CD4-positive, alpha-beta T cell treated with Interleukin-4 for 4 hours (primary cell): ENCODE measurements around the gene SCN2B.

Experiments used
- DNase-seq: peaks from one replicate; pipeline ENCODE4 v3.0.0-alpha.2; 2020

SCN2B gene

DNA sequence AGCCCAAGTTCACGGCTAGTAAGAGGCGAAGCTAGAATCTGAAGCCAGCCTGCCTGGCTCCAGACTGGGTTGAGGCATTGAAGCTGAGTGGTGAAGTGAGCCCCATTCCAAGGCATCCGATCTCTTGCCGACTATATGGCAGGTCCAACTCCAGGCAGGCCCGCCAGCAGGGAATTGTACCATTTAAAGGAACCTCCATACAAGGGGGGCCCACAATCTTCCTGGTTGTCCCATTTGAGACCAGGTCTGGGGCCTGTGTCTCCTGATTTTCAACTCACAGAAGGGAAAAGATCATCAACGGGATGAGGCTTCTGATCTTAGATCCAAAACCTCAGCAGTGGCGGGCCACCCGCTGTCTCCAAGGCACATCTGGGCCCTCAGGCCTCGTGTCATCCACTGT is 4.1 kb downstream of the SCN2B start:
- DNase-seq = no peak

DNA sequence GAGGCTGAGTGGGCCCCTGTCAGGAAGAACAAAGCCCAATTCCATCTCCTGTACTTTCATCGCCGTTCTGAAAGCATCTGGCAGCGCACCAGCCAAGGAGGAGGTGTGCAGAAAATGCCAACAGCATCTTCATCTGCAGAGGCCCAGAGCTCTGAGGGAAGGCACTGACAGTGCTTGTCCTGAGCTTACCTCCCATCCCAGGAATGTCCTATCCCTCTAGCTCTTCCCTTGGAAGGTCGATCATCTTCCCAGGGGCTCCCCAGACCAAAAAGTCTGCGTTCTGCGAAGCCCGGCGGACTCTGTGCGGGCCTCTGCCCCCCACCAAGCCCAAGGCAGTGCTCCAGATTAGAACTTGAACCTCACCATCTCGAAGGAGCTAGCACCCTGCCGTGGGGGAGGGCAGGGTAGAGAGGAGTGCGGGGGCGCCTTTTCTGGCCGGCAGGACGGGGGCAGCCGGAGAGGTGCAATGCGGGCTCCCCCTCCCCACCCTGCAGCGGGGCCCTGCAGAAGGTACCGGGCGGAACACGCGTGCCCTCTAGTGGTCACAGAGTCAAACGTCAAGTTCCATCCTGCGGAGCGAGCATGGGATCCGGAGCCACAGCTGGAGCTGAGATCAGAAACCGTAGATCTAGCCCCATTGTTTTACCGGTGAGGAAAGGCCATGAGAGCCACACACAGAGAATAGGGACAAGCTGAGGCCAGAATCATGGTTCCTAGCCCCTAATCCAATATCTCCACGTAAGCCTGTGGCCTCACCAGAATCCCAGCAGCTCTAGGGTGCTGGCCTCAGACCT is 5.0 kb downstream of the SCN2B start:
- DNase-seq = peak; percentile 53

DNA sequence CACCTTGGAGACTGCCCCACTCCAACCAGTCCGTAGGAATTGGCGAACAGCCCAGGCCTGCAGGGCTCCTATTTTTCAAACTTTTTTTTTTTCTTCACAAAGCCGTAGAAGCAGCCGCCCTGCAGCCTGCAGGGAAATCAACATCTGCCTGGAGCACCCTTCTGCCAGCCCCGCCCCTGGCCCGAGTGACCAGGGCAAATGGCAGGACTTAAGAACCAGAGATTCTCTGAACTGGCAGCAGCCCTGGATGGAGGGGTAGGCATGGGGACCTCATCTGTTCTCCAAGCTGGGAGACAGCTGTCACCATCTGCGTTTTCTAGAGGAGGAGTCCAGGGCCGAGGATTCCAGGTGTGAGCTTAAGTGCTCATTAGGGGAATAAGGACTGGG is 5.6 kb downstream of the SCN2B start:
- no peak for DNase-seq

DNA sequence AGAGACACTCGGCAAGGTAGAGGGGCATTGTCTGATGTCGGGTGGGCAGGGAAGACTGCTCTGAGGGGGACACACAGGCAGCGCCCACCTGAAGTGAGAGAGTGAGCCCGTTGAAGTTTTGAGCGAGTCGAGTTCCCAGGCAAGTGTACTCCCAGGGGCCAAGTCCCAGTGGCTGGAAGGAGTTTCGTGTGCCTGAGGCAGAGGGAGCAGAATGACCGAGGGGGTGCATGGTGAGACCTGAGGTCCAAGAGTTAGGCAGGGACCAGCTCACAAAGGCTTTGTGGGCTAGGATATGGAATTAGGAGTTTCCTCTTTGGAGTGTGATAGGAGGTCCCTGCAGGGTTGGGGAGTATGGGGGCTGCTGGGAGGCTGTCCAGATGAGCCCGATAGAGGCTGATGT is 6.2 kb downstream of the SCN2B start:
- DNase-seq = no peak

DNA sequence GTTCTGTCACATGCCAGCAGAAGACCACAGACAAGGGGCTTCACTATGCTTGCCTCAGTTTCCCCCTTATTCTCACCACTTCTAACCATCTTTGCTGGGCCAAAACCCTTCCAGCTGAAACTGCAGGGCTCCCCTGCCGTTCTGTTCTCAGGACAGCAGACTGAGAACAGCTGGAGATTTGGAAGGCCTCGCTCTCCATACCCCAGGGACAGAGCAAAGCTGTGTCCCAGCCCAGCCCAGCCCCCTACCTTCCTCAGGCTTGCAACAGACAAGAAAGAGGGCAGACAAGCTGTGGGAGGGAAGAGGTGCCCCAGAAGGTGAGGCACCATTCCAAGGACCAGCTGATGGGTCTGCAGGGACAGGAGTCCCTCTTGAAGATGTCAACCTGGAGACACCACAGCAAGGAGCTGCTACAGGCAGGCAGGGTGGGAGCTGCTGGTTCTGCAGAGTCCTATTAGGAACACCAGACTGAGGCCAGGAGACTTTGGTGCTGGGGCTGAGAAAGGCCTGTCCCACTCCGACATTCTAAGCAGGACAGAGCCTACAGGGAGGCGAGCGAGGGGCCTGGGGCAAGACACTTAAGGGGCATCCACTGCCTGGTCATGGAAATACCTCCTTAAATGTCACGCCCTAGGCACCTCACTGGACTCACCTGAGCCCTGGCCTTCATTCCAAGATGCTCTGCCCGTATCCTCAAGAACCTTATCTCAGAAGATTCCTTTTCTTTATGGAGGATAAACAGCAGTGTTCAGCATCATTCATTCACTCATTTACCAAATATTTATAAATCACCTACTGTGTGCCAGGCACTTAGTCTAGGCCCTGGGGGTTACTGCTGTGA is 6.9 kb downstream of the SCN2B start:
- DNase-seq = no peak

DNA sequence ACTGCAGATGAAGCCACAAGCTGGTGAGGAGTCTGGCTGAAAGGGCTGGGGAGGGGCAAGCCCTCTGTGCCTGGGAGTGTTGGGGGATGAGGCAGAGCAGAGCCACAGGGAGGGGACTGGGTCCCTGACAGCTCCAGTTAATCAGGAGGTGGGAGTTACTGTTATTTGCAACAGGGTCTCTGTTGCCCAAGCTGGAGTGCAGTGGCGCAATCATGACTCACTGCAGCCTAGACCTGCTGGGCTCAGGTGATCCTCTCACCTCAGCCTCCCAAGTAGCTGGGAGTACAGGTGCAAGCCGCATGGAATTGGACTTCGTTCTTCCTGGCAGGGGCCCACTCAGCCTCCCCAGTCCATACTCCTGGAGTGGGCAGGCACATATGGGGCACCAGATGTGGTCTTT is 7.7 kb downstream of the SCN2B start:
- DNase-seq = no peak

DNA sequence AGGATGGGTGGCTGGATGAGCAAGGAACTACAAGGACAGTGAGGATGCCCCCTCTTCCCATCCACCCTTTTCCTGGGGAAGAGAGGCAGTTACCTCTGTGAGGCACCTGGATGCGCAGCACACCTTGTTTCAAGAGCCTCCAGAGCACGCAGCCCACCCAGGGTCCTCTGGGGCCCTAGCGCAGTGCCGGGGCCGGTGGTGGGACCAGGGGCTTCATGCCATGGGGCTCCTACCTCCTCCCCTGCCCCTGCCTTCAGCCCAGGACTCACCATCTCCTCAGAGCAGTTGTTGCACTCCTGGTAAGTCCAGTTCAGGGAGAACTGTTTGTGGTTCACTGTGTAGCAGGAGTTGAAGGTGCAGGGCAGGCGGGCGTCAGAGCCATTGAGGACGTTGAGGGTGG is 8.1 kb downstream of the SCN2B start:
- DNase-seq = no peak

DNA sequence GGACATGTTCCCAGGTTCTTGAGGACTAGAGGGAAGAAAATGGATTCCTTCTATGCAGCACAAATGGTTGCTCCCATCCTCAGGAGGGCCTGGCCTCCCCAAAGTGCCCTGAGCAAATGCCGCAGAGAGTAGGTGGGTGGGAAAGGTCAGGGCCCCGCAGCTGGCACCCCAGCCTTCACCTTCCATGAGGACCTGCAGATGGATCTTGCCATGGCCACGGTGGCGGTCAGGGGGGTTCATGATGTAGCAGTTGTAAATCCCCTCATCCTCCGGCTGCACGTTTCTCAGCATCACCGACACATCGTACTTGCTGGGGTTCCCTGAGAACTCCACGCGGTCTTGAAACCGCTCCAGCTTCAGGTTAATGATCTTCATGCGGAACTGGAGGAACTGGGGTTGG is 8.5 kb downstream of the SCN2B start:
- no peak for DNase-seq

DNA sequence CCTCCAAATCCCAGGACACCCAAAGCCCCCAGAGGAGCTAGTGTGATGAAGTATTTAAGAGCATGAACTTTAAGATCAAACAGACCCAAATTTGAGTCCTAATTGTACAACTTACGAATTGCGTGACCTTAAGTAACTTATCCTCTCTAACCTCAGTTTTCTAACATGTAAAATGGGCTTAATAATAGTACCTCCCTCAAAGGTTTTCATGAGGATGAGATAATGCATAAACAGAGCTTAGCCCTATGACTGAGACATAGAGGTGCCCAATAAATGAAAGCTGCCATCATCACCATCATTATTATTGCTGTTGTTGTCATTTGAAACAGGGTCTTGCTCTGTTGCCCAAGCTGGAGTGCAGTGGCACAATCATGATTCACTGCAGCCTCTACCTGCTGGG is 9.2 kb downstream of the SCN2B start:
- DNase-seq = no peak

DNA sequence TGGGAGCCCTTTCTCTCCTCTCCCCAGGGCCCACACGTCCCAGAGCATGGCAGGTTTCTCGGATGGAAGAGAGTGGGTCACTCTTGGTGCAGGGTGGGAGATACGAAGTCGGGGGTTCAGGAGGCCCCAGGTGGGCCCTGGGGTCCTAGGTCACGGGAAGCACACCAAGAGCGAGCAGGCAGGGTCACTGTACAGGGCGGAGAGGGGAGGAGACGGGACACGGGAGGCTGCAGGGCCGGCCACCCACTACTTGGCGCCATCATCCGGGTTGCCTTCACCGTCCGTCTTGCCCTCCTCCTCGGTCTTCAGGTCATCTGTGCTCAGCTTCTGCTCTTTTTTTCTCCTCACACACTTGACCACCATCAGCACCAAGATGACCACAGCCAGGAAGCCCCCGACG is 9.8 kb downstream of the SCN2B start:
- no peak for DNase-seq

DNA sequence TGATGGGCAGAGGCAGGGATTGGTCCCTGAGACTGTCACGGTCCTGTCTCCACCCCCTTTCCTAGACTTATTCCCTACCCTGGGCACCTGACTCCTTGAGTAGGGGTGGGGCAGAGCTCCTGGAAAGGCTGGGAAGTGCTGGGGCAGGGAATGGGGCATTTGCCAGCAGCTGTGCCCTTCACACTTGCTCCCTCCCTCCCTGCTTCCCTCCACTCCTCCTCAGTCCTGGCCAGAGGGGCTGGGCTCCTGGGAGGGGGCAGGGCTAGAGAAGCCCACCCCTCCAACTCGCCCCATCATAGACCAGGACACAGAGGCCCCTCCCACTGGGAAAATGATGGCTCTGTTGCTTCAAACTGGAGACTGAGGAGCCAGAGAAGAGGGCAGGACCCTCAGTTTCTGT is 11.6 kb downstream of the SCN2B start:
- DNase-seq = no peak

DNA sequence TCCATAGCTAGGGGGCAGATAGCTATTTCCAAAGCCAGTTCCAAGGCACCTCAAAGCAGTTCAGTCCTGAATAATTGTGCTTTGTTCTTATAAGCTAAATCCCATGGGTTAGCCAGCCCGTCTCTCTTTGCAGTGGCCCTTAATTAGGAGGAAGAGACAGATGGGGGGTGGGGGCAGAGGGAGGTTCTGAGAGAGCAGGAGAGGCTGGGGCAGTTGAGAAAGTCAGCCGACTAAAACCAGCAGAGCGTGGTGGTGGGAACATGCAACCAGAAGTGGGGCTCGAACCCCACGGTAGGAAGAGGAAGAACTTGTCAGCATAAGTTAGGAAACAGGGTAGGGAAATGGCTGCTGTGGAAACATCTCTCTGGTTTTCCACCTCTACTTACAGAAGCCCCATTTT is 12.9 kb downstream of the SCN2B start:
- DNase-seq = no peak

DNA sequence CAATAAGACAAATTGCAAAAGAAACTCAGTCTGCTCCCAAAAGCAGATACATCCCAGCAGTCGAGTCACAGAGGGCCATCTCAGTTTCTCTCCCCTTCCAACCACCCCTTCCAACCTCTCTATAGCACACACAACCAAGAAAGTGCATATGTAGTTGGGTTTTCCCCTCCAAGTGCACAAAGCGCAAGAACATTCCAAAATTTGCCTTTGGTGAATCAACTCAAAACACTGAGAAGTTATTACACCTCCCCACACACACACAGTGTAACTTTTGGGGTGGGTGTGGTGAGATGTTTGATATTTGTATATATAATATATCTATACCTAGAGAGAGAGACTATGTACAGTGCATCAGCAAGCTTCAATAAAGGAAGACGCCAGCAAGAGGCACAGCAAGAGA is 13.6 kb downstream of the SCN2B start:
- DNase-seq = no peak

DNA sequence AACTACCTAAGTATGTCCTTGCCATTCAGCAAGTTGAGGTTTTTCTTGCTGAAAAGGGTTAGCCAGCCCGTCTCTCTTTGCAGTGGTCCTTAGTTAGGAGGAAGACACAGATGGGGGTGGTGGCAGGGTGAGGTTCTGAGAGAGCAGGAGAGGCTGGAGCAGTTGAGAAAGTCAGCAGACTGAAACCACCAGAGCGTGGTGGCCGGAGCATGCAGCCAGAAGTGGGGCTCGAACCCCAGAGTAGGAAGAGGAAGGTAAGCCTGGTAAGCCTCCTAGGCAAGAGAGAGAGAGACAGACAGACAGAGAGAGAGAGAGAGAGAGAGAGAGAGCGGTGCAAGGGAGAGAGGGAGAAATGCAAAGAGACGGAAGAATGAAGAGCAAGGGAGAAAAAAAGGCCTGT is 14.7 kb downstream of the SCN2B start:
- DNase-seq = no peak

DNA sequence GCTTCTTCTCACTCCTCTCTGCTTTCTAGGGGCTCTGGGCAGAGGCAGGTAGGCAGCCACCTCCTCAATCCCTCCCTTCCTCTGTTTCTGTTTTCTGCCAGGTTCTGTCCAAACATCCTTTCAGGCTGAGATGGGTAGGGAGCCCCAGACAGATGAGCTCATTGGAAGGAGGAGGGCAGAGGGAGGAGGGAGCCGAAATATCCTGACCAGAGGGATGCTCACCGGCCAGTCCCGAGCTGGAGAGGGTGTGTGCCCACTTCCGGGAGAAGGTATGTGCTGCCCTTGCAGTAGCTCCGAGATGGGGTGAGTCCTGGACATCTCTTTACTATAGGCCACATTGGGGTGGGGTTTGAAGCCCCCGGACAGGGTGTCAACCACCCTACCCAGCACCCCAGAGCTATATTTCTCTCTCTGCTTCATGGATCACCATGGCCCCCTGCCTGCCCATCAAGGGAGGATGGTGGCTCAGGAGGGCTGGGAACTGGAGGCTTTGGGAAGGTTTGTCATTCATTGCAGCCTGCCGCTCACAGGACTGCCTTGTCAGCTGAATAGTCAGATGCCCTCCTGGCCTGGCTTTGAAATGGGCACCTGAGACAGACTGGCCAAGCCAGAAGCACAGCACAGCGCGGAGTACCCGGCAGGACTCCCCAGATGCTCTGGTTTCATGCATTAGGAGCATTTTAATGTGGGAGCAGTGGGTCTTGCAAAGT is 19.1 kb downstream of the SCN2B start:
- no peak for DNase-seq

DNA sequence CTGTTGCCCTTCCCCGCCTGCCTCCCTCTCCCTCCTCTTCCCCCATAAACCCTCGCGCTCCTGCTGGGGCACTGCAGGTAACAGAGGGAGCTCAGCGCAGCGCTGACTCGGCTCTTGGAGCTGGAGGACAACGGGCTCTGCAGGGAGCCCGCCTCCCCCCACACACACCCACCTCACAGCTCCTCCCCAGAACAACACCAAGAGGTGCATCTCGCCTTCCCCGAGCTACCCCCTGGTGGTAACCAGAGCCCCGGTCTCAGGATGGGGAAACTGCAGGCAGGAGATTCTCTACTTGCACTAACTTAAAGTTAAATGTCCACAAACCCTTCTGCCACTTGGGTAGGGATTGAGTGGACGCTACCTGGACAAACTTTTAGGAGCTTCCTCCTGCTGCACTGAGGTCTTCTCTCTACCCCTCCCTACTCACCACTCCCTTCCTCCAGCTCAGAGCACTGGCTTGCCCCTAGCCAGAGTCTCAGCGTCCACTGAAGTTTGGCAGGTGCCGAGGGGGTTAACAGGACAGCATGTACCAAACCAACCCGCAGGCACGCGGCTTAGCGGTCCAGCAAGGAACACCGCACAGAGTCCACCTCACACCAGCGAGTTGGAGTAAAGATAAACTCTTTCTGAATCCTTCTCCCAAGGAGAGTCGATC is 19.8 kb downstream of the SCN2B start:
- DNase-seq = no peak

DNA sequence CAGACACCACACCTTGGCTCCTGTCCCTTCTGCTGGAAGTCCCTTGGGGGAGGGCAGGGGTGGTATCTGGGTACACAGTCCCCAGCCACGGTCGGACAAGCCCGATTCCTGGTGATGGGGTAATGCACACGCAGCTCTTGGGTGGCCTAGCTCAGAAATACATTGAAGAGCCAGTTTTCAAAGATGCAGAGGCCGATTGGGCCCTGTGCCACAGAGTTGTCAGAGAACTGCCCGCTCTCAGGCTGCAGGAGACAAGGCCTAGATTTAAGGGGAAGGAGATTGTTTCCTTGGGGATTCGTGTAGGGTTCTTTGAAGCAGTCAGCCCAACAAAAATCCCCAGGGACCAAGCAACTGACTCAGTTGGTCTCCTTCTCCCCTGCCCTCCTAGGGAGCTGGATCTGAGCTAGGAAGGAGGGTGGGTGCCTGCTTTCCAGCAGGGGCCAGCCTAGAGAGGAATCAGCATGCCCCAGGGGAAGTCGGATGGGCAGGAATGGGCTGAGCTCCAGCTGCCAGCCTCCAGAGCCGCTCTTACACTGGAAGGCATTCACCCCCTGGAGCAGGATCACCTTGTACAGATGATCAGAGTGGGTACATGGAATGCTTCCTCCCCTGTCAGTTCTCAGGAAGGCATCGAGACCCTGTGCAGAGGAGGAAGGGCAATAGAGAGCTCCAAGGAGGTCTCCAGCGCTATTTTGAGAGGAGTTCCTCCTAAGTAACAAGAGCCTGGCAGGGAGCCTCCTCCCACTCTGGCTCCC is 20.5 kb downstream of the SCN2B start:
- DNase-seq = no peak

DNA sequence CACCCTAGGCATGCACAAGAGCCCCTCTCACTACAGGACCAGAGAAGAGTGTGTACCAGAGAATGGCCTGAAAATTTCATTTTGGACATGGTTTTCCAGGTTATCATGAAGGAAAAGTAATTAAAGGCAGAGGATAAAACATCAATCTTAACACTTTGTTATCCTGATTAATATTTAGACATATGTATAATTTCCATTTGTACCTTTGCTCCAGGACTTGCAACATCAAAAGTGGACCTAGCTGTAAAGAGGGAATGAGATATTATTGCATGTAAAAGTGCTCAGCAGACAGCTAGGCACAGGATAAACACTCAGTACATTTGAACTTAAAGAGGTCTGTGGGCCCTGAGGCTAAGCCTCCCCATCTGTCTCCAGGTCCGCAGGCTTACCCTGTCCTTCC is 21.8 kb downstream of the SCN2B start:
- DNase-seq = no peak

DNA sequence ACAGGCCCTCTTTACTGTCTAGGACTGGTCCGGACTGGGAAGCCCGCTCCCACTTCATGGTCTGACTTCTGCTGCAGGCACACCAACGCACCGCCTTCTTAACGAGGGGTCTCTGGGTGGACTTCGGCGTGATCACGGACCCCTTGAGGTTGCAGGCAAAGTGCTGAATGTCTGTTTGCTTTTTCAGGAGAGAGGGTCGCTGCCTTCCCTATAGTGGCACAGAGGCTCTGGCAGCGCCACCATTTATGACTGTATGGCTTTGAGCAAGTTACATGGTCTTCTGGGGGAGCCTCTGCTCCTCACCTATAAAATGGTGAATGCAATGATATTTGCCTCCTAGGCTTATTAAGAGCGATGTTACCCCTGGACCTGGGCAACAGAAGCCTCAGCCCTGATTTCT is 22.5 kb downstream of the SCN2B start:
- DNase-seq = no peak

DNA sequence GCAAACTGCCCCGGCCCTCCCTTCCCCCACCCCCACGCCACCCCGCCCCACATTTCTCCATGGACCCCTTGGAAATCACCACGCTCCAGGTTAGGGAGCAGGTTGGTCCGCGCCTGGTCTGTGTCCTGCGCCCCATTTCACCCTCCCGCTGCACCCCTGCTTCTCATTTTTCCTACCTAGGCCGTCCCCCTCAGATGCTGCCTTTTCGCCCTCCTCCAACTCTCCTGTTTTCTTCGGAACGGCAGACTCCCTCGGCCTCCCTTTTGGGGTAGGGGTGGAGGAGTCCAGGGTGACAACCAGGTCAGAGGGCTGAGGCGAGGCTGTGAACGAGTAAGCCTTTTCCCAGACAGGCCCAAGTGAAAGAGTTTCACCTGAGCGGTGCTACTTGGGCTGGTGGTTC is 22.9 kb downstream of the SCN2B start:
- DNase-seq = no peak

DNA sequence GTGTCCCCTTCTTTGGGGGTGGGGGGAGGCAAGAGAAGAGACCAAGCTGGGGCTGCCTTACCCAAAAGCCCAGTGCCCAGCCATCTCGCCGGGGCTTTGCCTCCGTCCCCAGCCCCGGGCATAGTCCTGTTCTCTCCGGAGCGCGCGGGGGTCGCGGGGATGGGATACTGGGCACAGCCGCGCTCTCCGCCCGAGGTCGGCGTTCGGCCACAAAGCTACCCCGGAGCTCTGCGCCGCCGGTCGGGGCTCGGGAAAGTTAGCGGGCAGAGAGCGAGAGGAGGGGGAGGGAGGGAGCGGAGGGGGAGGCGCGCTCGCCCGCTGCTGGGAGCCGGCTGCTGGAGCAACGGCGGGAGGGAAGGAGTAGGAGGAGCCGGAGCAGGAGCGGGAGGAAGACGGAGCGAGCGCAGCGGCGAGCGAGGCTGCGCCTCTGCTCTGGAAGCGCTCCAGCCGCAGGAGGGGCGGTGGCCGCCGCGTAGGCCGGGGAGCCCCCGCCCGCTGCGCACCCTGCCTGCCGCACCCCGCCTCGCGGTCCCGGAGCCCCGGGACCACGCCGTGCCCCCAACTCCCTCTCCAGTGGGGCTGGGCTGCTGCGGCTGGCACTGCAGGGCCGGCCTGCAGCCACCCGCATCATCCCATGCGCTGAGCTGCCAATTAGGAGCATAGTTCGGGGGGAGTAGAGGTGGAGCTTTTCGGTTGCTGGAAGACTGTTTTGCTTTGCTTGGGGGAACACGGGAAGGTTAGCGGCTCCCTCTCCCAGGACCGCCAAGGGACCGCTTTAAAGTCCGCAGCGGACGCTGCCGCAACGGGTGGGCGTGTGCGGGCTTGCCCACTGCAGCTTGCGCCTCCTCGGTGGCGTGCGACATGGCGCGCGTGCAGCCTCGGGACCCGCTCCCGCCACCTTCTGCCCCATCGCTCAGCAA is 23.6 kb downstream of the SCN2B start, which contains the start of gene SCN4B:
SCN4B (minus strand) TSS at position 272 of the 920 bp plus-strand sequence; CDS start at position 122, 150 bp downstream.
- DNase-seq = no peak
